GM19372 (cell line): ENCODE results near the gene ACADSB.
A peak's percentile ranks its signal among the peaks of the same experiment; 100 is the strongest.

Source experiments
- ATAC-seq: cut with Tn5 transposase; IDR thresholded peaks from one replicate; pipeline ENCODE4 v1.9.1; 2021; ENCODE audit warnings: mild to moderate bottlenecking, low read depth, moderate library complexity; ENCODE audit not compliant: unreplicated experiment

Gene ACADSB

GRCh38 chr10:123008355-123009104, at the start of gene ACADSB, which contains the start of gene IKZF5:
Gene ACADSB (plus strand): TSS chr10:123009006. CDS start chr10:123009030, 24 bp downstream.
Gene IKZF5 (minus strand): TSS chr10:123008795. CDS start chr10:122998625, 10,170 bp downstream.
- peak; percentile 84 for ATAC-seq

DNA sequence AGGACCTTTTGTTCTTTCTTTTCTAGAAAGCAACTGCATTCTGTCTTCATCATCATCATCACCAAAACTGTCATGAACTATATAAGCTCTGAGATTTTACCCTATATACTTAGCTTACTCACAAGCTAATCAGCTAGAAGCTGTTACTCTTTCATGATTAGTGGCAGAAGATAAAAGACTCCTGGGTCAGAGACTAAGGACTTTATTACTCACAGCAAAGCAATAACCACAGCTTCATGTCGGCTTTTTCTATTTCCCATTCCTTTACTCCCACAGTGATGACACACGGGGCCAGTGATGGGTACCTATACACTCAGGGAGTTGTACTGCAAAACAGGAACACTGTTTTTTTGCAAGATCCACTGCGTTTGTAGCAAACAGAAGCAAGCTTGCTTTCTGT, 46.4 kb upstream of the ACADSB start:
- no peak for ATAC-seq

DNA sequence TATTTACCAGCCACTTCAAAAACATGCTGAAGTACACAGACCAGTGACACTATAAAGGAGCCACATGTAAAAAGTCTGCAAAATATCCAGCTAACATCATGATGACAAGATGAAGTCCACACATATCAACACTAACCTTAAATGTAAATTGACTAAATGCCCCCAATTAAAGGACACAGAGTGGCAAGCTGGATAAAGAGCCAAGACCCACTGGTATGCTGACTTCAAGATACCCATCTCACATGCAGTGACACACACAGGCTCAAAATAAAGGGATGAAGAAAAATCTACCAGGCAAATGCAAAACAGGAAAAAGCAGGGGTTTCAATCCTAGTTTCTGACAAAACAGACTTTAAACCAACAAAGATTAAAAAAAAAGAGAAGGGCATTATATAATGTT, 41.9 kb upstream of the ACADSB start:
- ATAC-seq, result no peak

DNA sequence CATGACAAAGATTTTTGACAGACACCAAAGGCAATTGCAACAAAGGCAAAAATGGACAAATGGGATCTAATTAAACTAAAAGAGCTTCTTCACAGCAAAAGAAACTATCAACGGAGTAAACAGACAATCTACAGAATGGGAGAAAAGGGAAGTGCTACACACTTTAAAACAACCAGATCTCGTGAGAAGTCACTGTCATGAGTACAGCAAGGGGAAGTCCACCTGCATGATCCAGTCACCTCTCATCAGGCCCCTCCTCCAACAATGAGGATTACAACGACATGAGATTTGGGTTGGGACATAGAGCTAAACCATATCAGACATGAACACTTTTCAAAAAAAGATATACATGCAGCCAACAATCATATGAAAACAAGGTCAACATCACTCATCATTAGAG, 40.1 kb upstream of the ACADSB start:
- no peak for ATAC-seq

DNA sequence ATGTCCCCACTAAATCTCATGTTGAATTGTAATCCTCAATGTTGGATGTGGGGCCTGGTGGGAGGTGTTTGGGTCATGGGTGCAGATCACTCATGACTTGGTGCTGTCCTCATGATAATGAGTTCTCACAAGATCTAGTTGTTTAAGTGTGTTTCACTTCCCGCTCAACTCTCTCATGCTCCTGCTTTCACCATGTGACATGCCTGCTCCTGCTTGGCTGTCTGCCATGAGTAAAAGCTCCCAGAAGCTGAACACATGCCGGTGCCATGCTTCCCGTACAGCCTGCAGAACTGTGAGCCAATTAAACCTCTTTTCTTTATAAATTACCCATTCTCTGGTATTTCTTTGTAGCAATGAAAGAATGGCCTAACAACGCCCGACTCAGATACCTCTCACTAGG, 34.8 kb upstream of the ACADSB start:
- no peak for ATAC-seq

DNA sequence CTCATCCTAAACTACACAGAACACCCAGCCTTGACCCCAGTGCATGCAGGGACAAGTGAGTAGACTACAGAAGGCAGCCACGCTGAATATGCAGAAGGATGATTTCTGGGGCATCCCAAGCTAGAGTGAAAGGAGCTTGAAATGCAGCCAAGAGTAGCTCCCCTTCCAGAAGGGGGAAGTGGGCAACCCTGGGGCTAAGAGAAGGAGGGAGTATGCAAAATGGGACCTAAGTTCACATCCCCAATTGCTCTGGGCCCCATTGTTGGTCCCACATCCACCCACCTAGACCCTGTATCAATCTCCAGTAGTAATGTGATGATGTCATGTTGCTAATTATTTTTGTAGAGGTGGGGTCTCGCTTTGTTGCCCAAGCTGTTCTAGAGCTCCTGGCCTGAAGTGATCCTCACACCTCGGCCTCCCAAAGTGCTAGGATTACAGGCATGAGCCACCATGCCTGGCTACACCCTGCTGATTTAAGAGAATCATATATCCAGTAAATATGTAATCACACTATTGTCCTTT, 34.2 kb upstream of the ACADSB start:
- no peak for ATAC-seq

DNA sequence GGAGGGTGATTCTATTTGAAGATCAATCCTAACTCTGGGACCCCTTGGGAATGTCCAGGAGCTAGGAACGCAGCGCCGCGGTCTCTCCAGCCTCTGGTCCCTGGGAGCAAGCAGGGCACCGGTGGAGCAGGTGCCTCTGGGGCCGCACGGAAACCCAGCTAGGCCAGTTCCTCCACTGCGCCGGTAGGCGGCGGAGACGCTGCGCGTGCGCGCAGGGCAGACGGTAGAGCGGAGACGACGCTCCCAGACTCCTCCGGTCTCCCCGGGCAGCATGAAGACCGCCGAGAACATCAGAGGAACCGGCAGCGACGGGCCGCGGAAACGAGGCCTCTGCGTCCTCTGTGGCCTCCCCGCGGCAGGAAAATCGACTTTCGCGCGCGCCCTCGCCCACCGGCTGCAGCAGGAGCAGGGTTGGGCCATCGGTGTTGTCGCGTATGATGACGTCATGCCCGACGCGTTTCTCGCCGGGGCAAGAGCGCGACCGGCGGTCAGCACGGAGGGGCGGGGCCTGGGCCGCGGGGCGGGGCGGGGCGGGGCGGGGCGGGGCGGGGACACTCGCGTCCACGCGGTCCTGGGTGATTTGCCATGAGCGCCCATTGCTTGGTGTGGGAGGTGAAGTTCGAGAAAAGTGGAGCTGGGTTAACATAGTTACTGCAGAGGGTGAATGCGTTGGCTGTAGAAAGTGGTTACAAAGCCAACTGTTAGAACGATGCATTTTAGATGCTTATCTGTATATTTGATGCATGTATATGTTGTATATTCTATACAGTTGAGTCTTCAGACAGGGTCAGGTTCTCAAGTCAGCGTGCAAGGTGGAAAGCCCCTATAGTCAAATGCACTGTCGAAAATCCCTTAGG, 28.4 kb upstream of the ACADSB start, which contains the start of gene PSTK:
Gene PSTK, plus strand, starts transcription at position 193 of the 857 bp plus-strand sequence. Its CDS starts 79 bp downstream, at position 272.
- ATAC-seq, result peak; percentile 98

- ATAC-seq, result no peak
Measured at GRCh38 chr10:122981066-122981464, 27.7 kb upstream of the ACADSB start.

DNA sequence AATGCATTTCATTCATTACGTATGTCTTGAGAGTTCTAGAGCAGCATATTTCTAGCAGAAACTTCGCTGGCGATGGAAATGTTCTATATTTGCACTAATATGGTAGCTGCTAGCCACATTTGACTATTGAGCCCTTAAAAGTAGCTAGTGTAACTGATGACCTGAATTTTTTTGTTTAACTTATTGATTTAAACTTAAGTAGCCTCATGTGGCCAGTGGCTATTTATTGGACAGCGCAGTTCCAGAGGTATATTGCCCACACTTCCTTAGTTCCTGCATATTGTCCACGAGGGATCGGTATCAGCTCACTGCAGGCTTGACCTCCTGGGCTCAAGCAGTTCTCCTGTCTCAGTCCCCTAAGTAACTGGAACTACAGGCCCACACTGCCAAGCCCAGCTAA, 24.9 kb upstream of the ACADSB start:
- ATAC-seq, result no peak

DNA sequence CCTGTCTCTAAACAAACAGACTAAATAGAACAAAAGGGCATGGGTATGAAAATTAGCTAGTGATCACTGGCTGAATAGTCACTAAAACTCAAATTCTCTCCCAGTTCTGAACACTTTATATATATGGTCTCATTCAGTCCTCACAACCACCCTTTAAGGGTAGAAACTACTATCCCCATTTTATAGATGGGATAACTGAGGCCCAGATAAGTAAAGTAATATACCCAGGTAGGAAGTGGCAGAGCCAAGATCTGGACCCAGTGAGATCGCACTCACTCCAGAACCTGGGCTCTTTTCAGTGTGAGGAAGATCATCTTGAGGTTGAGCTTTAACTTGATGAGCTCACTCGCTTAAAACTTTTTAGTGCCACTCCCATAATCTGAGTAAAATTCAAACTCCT, 24.1 kb upstream of the ACADSB start:
- no peak for ATAC-seq

GRCh38 chr10:122986335-122986734, 22.5 kb upstream of the ACADSB start:
- no peak for ATAC-seq

GRCh38 chr10:122988501-122988900, 20.3 kb upstream of the ACADSB start:
- ATAC-seq, result no peak

DNA sequence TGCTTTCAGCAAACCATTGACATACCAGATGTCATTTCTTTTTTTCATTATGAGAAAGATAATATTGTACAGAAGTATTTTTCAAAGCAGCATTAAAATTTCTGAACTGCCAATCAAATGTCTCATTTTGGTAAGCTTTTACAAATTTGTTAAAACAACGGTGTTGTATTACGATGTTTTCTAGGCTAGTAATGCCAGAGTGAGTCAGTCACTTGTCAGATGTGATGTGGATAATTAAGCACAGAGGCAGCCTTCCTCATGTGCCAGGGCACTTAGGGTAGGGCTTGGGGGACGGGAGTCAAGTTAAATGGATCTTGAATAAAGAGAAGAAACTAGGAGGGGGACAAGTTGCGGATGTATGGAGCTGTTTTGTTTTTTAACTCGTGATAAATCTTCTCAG, 18.5 kb upstream of the ACADSB start:
- no peak for ATAC-seq

- no peak for ATAC-seq
Measured at GRCh38 chr10:122992031-122992585, 16.7 kb upstream of the ACADSB start.

GRCh38 chr10:122993797-122994336, 14.9 kb upstream of the ACADSB start:
- no peak for ATAC-seq

DNA sequence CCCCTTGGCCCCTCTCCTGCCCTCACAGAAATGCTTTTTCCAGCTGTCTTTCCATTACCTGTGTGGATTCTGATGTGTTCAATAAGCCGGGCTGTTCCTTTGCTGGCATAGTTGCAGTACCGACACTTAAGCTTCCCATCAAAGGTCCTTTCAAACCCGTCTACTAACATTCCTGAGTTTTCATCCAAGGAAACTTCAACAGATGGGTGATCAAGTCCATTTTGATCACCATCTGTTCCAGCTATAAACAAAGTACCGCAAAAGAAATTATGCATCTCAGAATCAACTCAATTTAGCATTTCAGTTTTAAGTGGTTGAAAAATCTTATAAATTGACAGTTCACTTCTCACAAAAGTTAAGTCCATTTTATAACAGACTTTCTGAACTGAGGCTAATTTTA, 12.9 kb upstream of the ACADSB start:
- no peak for ATAC-seq

GRCh38 chr10:122997864-122998263, 10.9 kb upstream of the ACADSB start:
- ATAC-seq, result no peak

GRCh38 chr10:122998360-122998917, 10.4 kb upstream of the ACADSB start:
- no peak for ATAC-seq

- ATAC-seq, result no peak
Measured at GRCh38 chr10:122998934-122999333, 9.9 kb upstream of the ACADSB start.

- ATAC-seq, result no peak
Measured at GRCh38 chr10:122999347-122999746, 9.5 kb upstream of the ACADSB start.
